Activated CD4-positive, alpha-beta T cell treated with anti-CD3 and anti-CD28 coated beads for 1 hour (primary cell): Measurements from ENCODE around the gene ARMH3.

ENCODE experiments used
- DNase-seq: peaks from one replicate; pipeline ENCODE4 v3.0.0-alpha.2; 2020

The ARMH3 gene

GRCh38 chr10:101894266-101894665 lies 161.7 kb downstream of the ARMH3 start:
- no peak for DNase-seq

DNA sequence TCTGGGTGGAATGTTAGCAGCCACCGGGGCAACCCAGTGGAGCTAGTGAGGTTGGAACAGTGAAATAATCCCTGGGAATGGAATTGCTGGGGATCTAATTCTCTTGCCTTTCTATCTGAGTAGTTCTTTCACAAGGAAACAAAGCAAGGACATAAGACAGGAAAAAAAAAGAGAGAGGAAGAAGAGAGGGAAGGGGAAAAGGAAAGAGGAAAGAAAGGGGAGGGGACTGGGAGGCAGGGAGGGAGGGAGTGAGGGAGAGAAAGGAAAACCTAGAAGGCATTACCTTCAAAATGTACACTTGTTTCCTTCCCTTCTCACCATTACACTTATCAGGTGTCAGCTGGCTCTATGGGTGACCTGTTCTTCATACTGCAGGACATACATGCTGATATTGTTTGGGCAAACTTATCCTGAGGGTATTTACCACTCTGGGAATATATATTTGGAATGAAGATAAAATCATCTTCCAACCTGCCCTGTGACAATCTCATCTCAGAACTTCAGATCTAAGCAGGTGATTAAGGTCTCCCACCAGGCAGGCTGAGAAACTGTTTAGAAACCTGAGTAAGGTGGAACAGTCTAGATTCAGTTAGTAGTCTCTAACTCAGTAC lies 162.4 kb downstream of the ARMH3 start:
- no peak for DNase-seq

DNA sequence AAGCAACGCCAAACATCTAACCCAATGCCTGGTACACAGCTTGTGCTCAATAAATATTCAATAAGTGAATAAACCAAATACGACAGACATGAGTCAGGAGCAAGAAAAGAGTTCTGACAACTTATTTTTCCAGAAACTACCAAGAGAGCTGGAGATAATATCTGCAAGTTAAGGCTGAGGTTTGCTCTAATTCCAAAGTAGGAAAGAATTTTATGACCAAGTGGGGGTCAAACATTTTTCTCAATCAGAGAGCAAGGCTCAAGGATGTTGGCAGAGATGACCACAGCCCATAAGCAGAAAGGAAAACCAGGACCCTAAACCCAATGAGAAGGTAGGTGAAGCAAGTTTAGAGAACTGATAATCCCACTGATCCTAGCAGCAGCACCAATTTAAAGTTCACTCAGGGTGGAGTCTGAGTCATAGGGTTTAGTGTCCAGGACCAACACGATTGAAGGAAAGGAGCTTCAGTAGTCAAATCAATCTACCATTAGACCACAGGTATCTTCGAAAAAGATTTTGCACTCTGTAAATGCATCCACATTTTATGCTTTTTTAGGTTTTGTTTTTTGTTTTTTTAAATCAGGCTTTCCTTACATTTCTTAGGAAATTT lies 163.1 kb downstream of the ARMH3 start:
- DNase-seq = no peak

GRCh38 chr10:101889256-101890210 lies 166.4 kb downstream of the ARMH3 start:
- DNase-seq = peak; percentile 44

DNA sequence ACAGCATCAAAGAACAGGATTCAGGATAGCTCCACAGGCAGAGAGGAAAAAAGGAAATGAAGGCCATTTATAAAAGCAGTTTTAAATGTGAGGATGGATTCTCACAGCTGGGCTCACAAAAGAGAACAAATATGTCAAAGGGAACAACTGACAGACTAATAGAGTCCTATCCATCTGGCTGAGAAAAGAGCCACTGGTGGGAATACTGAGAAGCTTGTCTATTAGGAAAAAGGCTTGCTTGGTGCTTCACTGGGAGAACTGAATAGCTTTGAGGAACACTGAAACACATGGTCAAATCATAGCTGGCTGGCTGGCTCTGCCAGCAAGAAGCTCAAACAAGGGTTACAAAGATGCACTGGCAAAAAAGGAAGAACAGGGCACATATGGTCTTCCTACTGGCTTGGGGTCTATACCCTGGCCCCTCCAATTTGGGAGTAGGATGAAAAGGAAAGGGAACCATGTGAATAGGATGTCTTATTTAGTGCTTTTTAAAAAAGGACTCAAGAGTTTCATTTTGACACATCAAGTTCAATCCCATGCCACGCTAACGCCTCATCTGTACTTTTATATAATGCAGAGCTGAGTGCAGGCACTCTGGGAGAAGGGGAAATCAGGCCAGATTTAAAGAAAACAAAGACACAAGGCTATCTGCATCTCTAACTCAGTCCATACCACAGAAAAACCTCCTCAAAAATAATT lies 167.6 kb downstream of the ARMH3 start:
- DNase-seq = no peak

GRCh38 chr10:101887775-101888174 lies 168.2 kb downstream of the ARMH3 start:
- no peak for DNase-seq

DNA sequence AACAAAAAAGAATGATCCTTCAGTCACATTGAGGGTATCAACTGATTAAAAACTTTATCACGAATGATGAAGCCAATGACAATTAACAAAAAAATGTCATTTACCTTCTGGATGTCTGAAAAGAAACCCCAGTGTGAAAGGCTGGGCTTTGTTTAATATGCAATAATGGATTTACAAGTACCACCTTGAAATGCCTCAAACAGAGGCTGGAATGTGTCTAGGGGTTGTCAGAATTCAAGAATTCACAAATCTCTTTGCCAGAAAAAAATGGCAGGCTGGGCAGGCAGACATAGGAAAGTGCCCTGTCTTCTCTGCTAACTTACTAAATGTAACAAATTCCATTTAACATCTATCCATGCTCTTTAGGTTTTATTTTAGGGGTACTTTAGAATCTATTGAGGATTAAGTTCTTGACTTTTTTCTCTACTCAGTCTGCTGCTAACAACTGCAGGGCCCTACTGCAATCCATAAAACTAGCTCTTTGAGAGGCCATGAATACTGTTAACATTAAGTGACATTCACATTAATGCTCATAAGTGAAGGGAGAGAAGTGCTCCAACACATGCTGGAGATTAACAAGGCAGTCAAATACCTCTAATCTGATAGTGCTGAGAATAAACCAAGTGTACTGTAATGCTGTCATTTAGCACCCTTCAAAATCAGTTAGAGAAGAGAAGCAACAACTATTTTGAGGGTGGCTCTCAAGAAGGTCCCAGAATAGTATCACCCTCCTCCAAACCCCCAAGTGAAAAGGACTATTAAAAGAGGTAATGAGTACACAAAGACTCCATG lies 169.3 kb downstream of the ARMH3 start:
- DNase-seq = no peak

DNA sequence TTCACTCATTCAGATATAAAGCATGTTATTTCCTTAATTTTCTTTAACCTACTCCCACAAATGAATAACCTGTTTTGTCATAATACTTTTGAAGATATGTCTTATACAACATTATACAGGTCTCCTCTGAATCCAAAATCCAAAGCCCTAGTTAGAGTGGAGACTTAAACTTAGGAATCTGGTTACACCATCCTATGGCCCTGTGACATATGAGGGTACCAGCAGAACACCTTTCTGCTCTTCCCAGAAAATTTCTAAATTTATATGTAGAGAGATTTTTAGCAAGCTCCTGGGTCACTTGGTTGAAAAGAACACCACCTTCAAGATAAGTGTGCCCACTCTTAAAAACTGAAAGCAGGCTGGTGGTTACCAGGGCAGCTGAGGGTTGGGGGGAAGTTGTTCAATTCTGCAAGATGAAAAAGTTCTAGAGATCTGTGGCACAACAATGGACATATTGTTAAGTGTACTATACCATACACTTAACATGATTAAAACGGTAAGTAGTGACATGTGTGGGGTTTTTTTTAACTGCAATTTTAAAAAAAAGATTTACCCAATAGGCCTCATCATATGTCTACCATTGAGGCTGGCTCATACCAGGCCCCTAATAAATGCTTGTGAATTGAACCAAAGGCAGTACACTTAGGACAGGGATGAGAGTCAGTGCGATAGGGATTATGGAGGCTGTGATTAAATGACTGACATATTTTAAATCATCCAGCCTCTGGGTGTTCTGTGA lies 174.8 kb downstream of the ARMH3 start:
- no peak for DNase-seq

DNA sequence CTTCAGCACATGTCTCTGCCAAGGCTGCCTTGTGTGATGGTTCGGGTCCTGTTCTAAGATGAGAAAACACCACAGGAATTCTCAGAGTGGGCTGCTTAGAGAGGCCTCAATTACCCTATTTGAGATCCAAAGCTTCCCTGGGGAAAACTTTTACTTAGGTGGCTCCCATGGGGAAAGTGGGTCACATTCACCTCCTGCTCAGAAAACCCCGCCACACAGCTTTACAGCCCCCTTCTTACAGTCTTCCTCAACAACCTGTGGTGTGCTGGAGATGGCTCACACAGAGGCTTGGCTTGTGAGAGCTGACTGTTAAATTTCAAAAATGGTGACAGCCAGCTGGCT lies 175.8 kb downstream of the ARMH3 start:
- no peak for DNase-seq

DNA sequence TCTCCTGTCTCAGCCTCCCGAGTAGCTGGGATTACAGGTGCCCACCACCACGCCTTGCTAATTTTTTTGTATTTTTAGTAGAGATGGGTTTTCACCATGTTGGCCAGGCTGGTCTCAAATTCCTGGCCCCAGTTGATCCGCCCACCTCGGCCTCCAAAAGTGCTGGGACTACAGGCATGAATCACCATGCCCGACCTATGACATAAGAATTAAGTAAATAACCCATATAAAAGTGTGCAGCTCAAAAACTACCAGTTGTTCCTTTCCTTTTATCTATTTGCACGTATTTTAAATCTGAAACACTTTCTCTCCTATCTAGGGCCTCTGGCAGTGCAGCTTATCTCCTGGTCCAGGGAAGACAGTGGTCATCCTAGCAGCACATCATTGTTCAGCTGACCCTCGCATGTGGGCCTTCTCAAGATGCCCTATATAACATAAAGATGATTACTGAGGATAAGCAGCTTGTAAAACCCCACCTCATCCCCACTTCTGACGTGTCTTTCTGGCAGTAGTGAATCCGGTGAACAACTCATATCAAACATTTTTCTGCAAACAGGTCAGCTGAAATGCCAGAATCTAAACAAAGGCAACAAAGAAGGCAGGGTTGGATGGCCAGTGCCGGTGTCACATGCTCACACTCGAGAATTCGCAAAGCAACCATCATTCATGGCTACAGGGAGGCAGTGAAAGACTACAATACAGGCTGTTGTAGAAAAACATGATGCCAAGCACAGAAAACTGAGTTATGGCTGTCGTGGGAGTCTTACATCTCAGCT lies 176.3 kb downstream of the ARMH3 start:
- DNase-seq = no peak

DNA sequence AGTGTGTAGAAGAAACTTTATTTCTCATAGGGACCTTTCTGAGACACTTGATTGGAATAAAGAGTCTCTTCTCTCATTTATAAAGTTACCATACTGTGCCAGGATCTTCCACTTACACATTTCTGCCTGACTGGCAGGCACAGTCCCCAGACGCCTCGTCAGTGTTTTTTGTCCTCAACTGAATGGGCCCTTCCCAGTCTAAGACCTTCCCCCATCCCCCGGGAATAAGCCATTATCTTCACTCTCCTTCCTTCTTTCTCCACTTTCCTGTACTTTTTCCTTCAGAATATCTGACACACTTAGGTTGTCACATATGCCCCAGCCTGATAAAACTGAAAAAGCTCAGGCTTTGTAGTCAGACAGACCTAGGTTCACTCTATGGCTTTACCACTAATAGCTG lies 177.1 kb downstream of the ARMH3 start:
- no peak for DNase-seq

GRCh38 chr10:101875068-101875688 lies 180.8 kb downstream of the ARMH3 start:
- DNase-seq = no peak

DNA sequence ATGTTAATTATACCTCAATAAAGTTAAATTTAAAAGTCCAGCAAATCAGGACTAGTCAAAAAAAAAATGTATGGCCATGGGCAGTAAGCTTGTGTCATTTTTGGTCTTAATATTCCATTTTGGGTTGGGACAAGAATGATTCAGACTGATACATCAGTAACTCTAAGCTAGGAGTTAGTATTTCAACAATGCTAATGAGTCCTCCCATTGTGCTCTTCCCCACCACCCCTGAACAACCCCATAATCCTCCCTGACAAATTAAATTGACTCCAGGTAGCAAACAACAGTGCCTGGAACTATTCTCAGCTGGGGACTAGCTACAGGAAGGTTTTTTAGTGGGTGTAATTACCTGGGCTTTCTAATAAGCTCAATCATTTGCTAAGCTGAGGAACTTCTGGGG lies 181.7 kb downstream of the ARMH3 start:
- no peak for DNase-seq

GRCh38 chr10:101867931-101868330 lies 188.0 kb downstream of the ARMH3 start:
- no peak for DNase-seq

- DNase-seq = no peak
Observed at GRCh38 chr10:101859530-101859929, 196.4 kb downstream of the ARMH3 start.

GRCh38 chr10:101858723-101859500 lies 197.1 kb downstream of the ARMH3 start:
- no peak for DNase-seq

DNA sequence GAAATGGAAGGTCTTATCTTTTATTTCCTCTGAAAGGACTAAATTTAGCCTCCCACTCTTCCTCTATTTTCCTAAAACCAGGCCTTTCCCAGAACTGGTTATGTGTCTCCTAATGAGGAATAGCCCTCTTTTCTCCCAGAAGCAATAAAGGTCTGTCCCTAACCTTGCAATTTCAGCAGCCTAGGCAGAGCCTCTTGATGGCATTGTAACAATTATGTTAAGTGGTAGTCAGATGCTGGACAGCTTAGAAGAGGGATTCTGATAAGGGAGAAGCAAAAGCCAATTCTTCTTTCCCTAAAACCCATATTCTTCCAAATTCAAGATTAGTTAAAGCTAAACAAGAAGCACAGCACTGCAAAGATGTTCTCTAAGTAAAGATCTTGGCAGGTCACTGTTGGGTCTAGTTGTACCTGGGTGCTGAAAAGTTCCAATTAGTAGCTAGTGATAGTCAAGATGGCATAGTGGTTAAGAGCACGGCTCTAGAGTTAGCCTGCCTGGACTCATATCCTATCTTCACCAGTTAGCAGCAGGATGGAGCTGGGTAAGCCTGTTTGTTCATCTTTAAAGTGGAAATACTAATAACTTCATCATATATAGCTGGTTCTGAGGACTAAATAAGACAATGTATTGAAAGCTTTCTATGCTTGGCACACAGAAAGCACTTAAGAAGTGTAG lies 198.0 kb downstream of the ARMH3 start:
- no peak for DNase-seq

GRCh38 chr10:101856626-101857025 lies 199.3 kb downstream of the ARMH3 start:
- no peak for DNase-seq
